Measurements from ENCODE around the gene MYCBPAP. TPM values are rescaled to one million over a fixed set of nuclear protein-coding genes. Genes with fewer than 3 reads are reported as not detected.
A peak's percentile ranks its signal among the peaks of the same experiment; 100 is the strongest.

The MYCBPAP gene
- total RNA-seq, 1 experiment from 2014 or later = 0.62 TPM

- no peaks in the 10 kb centered on the region; the same call in 1 of the 2 replicates for H3K36me3 ChIP-seq (replicated peaks; ENCODE audit: control insufficient read depth, insufficient read depth, low read length)
- H3K4me3 ChIP-seq (ENCODE audit: insufficient read depth, low read depth, low read length) = no peak overlapping the region
- DNase-seq = peak; percentile 87
- peaks cover 11% of the 10 kb centered on the region for H3K27me3 ChIP-seq (ENCODE audit: control insufficient read depth, insufficient read depth, low read length)
Measured at GRCh38 chr17:50539762-50540559, 31.7 kb downstream of the MYCBPAP start.

GRCh38 chr17:50540560-50541401 lies 32.5 kb downstream of the MYCBPAP start:
- Histone ChIP-seq H3K4me3 (ENCODE audit: insufficient read depth, low read depth, low read length) (no peak overlapping the region), H3K27me3 (ENCODE audit: control insufficient read depth, insufficient read depth, low read length) (peaks cover 11% of the 10 kb centered on the region), H3K36me3 (replicated peaks; ENCODE audit: control insufficient read depth, insufficient read depth, low read length) (no peaks in the 10 kb centered on the region; the same call in 1 of the 2 replicates)
- DNase-seq = no peak

GRCh38 chr17:50541402-50541715 lies 33.1 kb downstream of the MYCBPAP start:
- H3K4me3 ChIP-seq (ENCODE audit: insufficient read depth, low read depth, low read length) = peak overlapping the region; percentile 64
- DNase-seq = no peak
- H3K36me3 ChIP-seq (replicated peaks; ENCODE audit: control insufficient read depth, insufficient read depth, low read length) = no peaks in the 10 kb centered on the region; the same call in 1 of the 2 replicates
- H3K27me3 ChIP-seq (ENCODE audit: control insufficient read depth, insufficient read depth, low read length) = peaks cover 11% of the 10 kb centered on the region

GRCh38 chr17:50541716-50542688 lies 33.8 kb downstream of the MYCBPAP start:
- peak; percentile 100 for DNase-seq
- no peaks in the 10 kb centered on the region; the same call in 1 of the 2 replicates for H3K36me3 ChIP-seq (replicated peaks; ENCODE audit: control insufficient read depth, insufficient read depth, low read length)
- H3K27me3 ChIP-seq (ENCODE audit: control insufficient read depth, insufficient read depth, low read length) = peaks cover 11% of the 10 kb centered on the region
- H3K4me3 ChIP-seq (ENCODE audit: insufficient read depth, low read depth, low read length) = peak overlapping the region; percentile 64

GRCh38 chr17:50542795-50543774 lies 34.8 kb downstream of the MYCBPAP start:
- no peaks in the 10 kb centered on the region; the same call in 1 of the 2 replicates for H3K36me3 ChIP-seq (replicated peaks; ENCODE audit: control insufficient read depth, insufficient read depth, low read length)
- no peak overlapping the region for H3K4me3 ChIP-seq (ENCODE audit: insufficient read depth, low read depth, low read length)
- H3K27me3 ChIP-seq (ENCODE audit: control insufficient read depth, insufficient read depth, low read length) = peaks cover 11% of the 10 kb centered on the region
- no peak for DNase-seq

- H3K4me3 ChIP-seq (ENCODE audit: insufficient read depth, low read depth, low read length) = no peak overlapping the region
- no peak for DNase-seq
- no peaks in the 10 kb centered on the region for H3K36me3 ChIP-seq (replicated peaks; ENCODE audit: control insufficient read depth, insufficient read depth, low read length)
- peaks cover 11% of the 10 kb centered on the region for H3K27me3 ChIP-seq (ENCODE audit: control insufficient read depth, insufficient read depth, low read length)
Measured at GRCh38 chr17:50544516-50544915, 36.3 kb downstream of the MYCBPAP start.

- H3K4me3 ChIP-seq (ENCODE audit: insufficient read depth, low read depth, low read length) = no peak overlapping the region
- peaks cover 11% of the 10 kb centered on the region for H3K27me3 ChIP-seq (ENCODE audit: control insufficient read depth, insufficient read depth, low read length)
- no peaks in the 10 kb centered on the region for H3K36me3 ChIP-seq (replicated peaks; ENCODE audit: control insufficient read depth, insufficient read depth, low read length)
- DNase-seq = no peak
Measured at GRCh38 chr17:50545311-50545710, 37.1 kb downstream of the MYCBPAP start.

- DNase-seq = no peak
- Histone ChIP-seq H3K4me3 (ENCODE audit: insufficient read depth, low read depth, low read length) (no peak overlapping the region; the same call in 1 of the 2 replicates), H3K27me3 (ENCODE audit: control insufficient read depth, insufficient read depth, low read length) (peaks cover under 1% of the 10 kb centered on the region)
Measured at GRCh38 chr17:50546701-50547034, 38.4 kb downstream of the MYCBPAP start.

GRCh38 chr17:50547035-50547735 lies 38.9 kb downstream of the MYCBPAP start, which contains the start of gene SPATA20:
TSS of gene SPATA20 (plus strand) at chr17:50547174. CDS start at chr17:50547209, 35 bp downstream.
- DNase-seq = peak; percentile 97
- Histone ChIP-seq H3K36me3 (replicated peaks; ENCODE audit: control insufficient read depth, insufficient read depth, low read length) (no peaks in the 10 kb centered on the region), H3K27me3 (ENCODE audit: control insufficient read depth, insufficient read depth, low read length) (no peaks in the 10 kb centered on the region; the same call in none of the 2 replicates), H3K4me3 (ENCODE audit: insufficient read depth, low read depth, low read length) (peak within 1 kb of the TSS; percentile 56)

More at GRCh38 chr17:50546701-50547034, 38.4 kb downstream of the MYCBPAP start:
- no peaks in the 10 kb centered on the region for H3K36me3 ChIP-seq (replicated peaks; ENCODE audit: control insufficient read depth, insufficient read depth, low read length)

GRCh38 chr17:50547736-50548083 lies 39.5 kb downstream of the MYCBPAP start:
- Histone ChIP-seq H3K36me3 (replicated peaks; ENCODE audit: control insufficient read depth, insufficient read depth, low read length) (no peaks in the 10 kb centered on the region), H3K4me3 (ENCODE audit: insufficient read depth, low read depth, low read length) (peak overlapping the region; percentile 56; the same call in 1 of the 2 replicates), H3K27me3 (ENCODE audit: control insufficient read depth, insufficient read depth, low read length) (no peaks in the 10 kb centered on the region; the same call in none of the 2 replicates)
- no peak for DNase-seq

GRCh38 chr17:50548831-50549230 lies 40.6 kb downstream of the MYCBPAP start:
- no peak for DNase-seq
- Histone ChIP-seq H3K27me3 (ENCODE audit: control insufficient read depth, insufficient read depth, low read length) (no peaks in the 10 kb centered on the region; the same call in 1 of the 2 replicates), H3K36me3 (replicated peaks; ENCODE audit: control insufficient read depth, insufficient read depth, low read length) (no peaks in the 10 kb centered on the region), H3K4me3 (ENCODE audit: insufficient read depth, low read depth, low read length) (no peak overlapping the region)

GRCh38 chr17:50549256-50549941 lies 41.2 kb downstream of the MYCBPAP start:
- no peaks in the 10 kb centered on the region for H3K36me3 ChIP-seq (replicated peaks; ENCODE audit: control insufficient read depth, insufficient read depth, low read length)

More at GRCh38 chr17:50549256-50549941, 41.2 kb downstream of the MYCBPAP start:
- no peak overlapping the region for H3K4me3 ChIP-seq (ENCODE audit: insufficient read depth, low read depth, low read length)
- no peaks in the 10 kb centered on the region for H3K27me3 ChIP-seq (ENCODE audit: control insufficient read depth, insufficient read depth, low read length)
- DNase-seq = no peak
